Measurements from ENCODE around the gene ANGPTL8. TPM values are rescaled to one million over a fixed set of nuclear protein-coding genes. Genes with fewer than 3 reads are reported as not detected.

ANGPTL8 gene
- total RNA-seq, 1 experiment from 2014 or later = not detected

GRCh38 chr19:11196406-11197287 is 42.8 kb upstream of the ANGPTL8 start:
- no peaks in the 10 kb centered on the region for H3K9me3 ChIP-seq (ENCODE audit: control insufficient read depth, insufficient read depth, low read depth, low read length)
- H3K4me1 ChIP-seq (ENCODE audit: control insufficient read depth, insufficient read depth, low read length) = peaks cover 23% of the 10 kb centered on the region
- intact Hi-C loops (cut with micrococcal nuclease; ENCODE audit: unreplicated experiment) (no loop called here), in situ Hi-C loops (cut with HindIII; ENCODE audit: low pct_unique_long_range_greater_than_20kb, low sequenced_read_pairs) (no loop called here)
- H3K27me3 ChIP-seq (ENCODE audit: control insufficient read depth, insufficient read depth, low read length) = no peaks in the 10 kb centered on the region
- H3K4me3 ChIP-seq (ENCODE audit: low read depth in 2 of 2, low read length in 2 of 2) = peak overlapping the region; percentile 66 to 73
- BruUV-seq (replicated peaks) = no TSS peak
- no peaks in the 10 kb centered on the region for H3K36me3 ChIP-seq (ENCODE audit: control insufficient read depth, insufficient read depth, low read length)
- ATAC-seq (peak; percentile 63), DNase-seq (ENCODE audit: low read depth, low spot score) (no peak)
- TF ChIP-seq POLR2AphosphoS5 (IDR thresholded peaks at IDR 0.05; ENCODE audit: low read depth, low read length) (peak; percentile 16; the same call in 1 of the 2 replicates), CTCF (IDR thresholded peaks at IDR 0.05) (no peak), REST (IDR thresholded peaks at IDR 0.05; ENCODE audit: insufficient read depth in 1 of 2, low read depth in 2 of 2, low read length in 1 of 2) (no peak), TCF7L2 (IDR thresholded peaks at IDR 0.05; ENCODE audit: low read depth, low read length) (no peak), SIN3A (IDR thresholded peaks at IDR 0.05; ENCODE audit: borderline replicate concordance, insufficient read depth, low read depth, low read length) (no peak; the same call in 1 of the 2 replicates)
- ChIA-PET POLR2A (no interaction called here), CTCF (no interaction called here)
- H3K27ac ChIP-seq (ENCODE audit: low read length) = peak overlapping the region; percentile 77

- POLR2A ChIA-PET = no interaction called here
- TF ChIP-seq SIN3A (IDR thresholded peaks at IDR 0.05; ENCODE audit: borderline replicate concordance, insufficient read depth, low read depth, low read length) = peak; percentile 38; the same call in 1 of the 2 replicates
- TF ChIP-seq REST (IDR thresholded peaks at IDR 0.05; ENCODE audit: insufficient read depth in 1 of 2, low read depth in 2 of 2, low read length in 1 of 2) = no peak
- no peak for TF ChIP-seq CTCF (IDR thresholded peaks at IDR 0.05)
- peak within 1 kb of the TSS; percentile 82 for H3K27ac ChIP-seq (ENCODE audit: low read length)
- BruUV-seq (replicated peaks) = no TSS peak
- no peaks in the 10 kb centered on the region for H3K9me3 ChIP-seq (ENCODE audit: control insufficient read depth, insufficient read depth, low read depth, low read length)
- CTCF ChIA-PET = no interaction called here
- no peaks in the 10 kb centered on the region for H3K36me3 ChIP-seq (ENCODE audit: control insufficient read depth, insufficient read depth, low read length)
- peak within 1 kb of the TSS; percentile 66 to 73 for H3K4me3 ChIP-seq (ENCODE audit: low read depth in 2 of 2, low read length in 2 of 2)
- ATAC-seq = peak; percentile 92
- DNase-seq (ENCODE audit: low read depth, low spot score) = no peak
- H3K4me1 ChIP-seq (ENCODE audit: control insufficient read depth, insufficient read depth, low read length) = peaks cover 23% of the 10 kb centered on the region
- intact Hi-C loops (cut with micrococcal nuclease; ENCODE audit: unreplicated experiment) (no loop called here), in situ Hi-C loops (cut with HindIII; ENCODE audit: low pct_unique_long_range_greater_than_20kb, low sequenced_read_pairs) (no loop called here)
- H3K27me3 ChIP-seq (ENCODE audit: control insufficient read depth, insufficient read depth, low read length) = no peaks in the 10 kb centered on the region
Measured at GRCh38 chr19:11197291-11198174, 41.9 kb upstream of the ANGPTL8 start, which contains the start of gene KANK2. KANK2 (minus strand) TSS chr19:11197545; CDS start chr19:11194511, 3,034 bp downstream.

Measured in Panc1 (cell line).